BLaER1 (cell line): ENCODE measurements around the gene ATP1A2.

Source experiments
- H3K27ac ChIP-seq: shearing (Covaris generic); formaldehyde crosslinking; 2 replicates; pipeline ENCODE4 v1.8.1; 2022
- H3K27me3 ChIP-seq: shearing (Covaris generic); formaldehyde crosslinking; 2 replicates; pipeline ENCODE4 v1.8.1; 2022
- H3K36me3 ChIP-seq: shearing (Covaris generic); formaldehyde crosslinking; 2 replicates; pipeline ENCODE4 v1.8.1; 2022
- H3K4me1 ChIP-seq: shearing (Covaris generic); formaldehyde crosslinking; 2 replicates; pipeline ENCODE4 v1.8.1; 2022
- H3K4me2 ChIP-seq: shearing (Covaris generic); formaldehyde crosslinking; 2 replicates; pipeline ENCODE4 v1.8.1; 2022
- H3K4me3 ChIP-seq: shearing (Covaris generic); formaldehyde crosslinking; 2 replicates; pipeline ENCODE4 v1.8.1; 2022
- H3K9ac ChIP-seq: shearing (Covaris generic); formaldehyde crosslinking; 2 replicates; pipeline ENCODE4 v1.8.1; 2022
- H3K9me3 ChIP-seq: shearing (Covaris generic); formaldehyde crosslinking; 2 replicates; pipeline ENCODE4 v1.8.1; 2022
- H4K20me1 ChIP-seq: shearing (Covaris generic); formaldehyde crosslinking; 2 replicates; pipeline ENCODE4 v1.8.1; 2022
- Cebpa-rat ChIP-seq: shearing (Covaris generic); IDR thresholded peaks from 2 replicates; pipeline ENCODE4 v1.8.1; 2022

ATP1A2 gene

DNA sequence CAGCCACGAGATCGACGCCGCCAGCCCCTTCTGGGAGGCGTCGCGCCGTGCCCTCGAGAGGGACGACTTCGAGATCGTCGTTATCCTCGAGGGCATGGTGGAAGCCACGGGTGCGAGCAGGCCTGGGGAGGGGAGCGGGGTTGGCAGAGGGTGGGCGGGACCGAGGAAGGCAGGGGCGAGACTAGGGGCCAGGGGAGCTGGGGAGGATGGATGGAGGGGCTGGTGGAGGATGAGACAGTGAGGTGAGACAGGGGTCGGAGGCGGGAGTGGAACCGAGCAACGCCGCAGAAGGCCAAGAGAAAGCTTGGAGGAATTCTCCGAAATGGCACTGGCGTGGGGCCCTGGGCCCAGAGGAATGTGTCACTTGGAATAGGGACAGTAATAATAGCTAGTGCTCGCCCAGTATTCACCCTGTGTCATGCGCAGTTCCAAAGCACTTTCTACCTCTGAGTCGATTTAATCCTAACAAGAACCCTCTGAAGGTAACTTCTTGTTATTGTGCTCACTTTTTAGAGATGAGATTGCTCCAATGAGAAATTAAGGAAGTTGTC lies 30.7 kb upstream of the ATP1A2 start:
- 0 out of 2 replicates have a peak, but pooled peaks cover 5% of the 10 kb centered on the region for H4K20me1 ChIP-seq
- H3K9me3 ChIP-seq, result no peaks in the 10 kb centered on the region
- no peak overlapping the region for H3K4me2 ChIP-seq
- H3K27me3 ChIP-seq, result no peaks in the 10 kb centered on the region
- H3K4me3 ChIP-seq, result no peak overlapping the region
- H3K4me1 ChIP-seq, result peaks cover 11% of the 10 kb centered on the region
- no peak overlapping the region for H3K9ac ChIP-seq
- no peak overlapping the region for H3K27ac ChIP-seq
- no peak for TF ChIP-seq Cebpa-rat
- peaks cover 46% of the 10 kb centered on the region for H3K36me3 ChIP-seq

DNA sequence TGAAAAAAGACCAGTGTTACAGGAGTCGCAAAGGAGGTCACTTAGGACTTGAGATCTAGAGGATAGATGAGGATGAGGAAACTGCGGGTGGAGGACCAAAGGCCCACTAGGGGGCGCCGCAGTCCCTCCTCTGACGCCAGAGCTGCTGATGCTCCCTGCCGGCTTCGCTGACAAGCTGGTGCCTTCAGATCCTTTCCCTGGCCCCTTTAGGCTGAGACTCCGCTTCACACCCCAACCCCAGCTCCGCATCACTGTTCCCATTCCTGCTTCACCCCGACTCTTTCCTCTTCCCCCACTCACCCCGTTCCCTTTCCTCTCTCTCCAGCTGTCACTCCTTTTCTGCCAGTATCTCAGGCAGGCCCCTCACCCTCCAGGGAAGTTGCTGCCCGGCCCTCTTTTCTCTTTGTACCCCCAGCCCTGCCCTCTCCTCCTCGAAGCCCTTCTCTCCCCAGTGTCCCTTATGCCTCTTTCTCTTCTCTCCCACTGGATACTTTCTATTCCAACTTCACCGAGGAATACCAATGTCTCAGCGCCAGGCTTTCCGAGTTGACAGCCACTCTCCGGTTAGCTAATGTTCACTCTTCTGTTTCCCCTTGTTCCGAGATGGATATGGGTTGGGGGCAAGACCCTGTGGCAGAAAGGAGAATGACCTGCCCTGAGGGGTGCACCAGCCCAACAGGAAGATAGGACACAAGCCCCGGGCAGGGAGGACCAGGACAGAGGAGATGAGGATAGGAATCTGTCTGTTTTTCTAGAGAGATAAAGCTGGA lies 29.7 kb upstream of the ATP1A2 start:
- TF ChIP-seq Cebpa-rat, result no peak
- H3K9ac ChIP-seq, result no peak overlapping the region
- no peaks in the 10 kb centered on the region for H3K9me3 ChIP-seq
- no peaks in the 10 kb centered on the region for H3K27me3 ChIP-seq
- H3K4me1 ChIP-seq, result peaks cover 8% of the 10 kb centered on the region
- H3K27ac ChIP-seq, result no peak overlapping the region
- 0 out of 2 replicates have a peak, but pooled peaks cover 5% of the 10 kb centered on the region for H4K20me1 ChIP-seq
- H3K4me2 ChIP-seq, result no peak overlapping the region
- H3K36me3 ChIP-seq, result peaks cover 56% of the 10 kb centered on the region
- no peak overlapping the region for H3K4me3 ChIP-seq

DNA sequence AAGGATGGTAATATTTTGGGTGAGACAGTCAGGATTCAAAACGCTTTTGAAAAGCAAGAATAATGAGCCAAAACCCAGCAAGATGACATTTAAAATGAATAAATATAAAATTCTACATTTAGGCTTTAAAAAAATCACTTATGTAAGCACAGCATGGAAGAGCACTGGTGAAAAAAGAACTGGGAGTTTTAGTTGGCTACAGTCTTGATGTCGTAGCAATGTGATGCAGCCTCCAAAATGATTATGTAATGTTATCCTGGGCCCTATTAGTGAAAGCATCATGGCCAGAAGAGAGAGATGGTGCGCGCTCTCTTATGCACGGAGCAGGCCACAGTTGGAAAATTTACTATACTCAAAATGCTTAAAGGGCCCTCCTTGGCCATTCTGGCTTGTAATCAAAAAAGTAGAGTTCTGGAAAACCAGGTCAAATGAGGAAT lies 29.1 kb upstream of the ATP1A2 start:
- H3K9me3 ChIP-seq, result no peaks in the 10 kb centered on the region
- H3K36me3 ChIP-seq, result peaks cover 62% of the 10 kb centered on the region

DNA sequence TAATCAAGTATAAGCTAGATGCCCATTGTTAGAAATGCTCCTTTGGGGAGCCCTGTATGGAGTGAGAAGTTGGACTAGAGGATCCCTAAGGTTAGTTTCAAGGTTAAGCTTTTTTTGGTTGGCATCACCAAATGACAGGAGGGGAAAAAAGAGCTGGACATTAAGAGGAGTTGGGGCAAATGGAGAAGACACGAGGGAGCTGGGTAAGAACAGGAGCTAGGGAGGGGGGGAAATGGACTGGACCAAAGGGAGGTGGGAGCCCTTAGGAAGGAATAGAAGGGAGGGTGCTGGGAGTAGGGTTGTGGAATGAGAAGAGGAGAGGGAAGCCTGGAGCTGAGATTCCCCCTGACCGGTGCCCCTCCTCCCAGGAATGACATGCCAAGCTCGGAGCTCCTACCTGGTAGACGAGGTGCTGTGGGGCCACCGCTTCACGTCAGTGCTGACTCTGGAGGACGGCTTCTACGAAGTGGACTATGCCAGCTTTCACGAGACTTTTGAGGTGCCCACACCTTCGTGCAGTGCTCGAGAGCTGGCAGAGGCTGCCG lies 28.4 kb upstream of the ATP1A2 start:
- H3K4me1 ChIP-seq, result no peaks in the 10 kb centered on the region
- peaks cover 6% of the 10 kb centered on the region; the same call in 1 of the 2 replicates for H4K20me1 ChIP-seq
- no peak overlapping the region for H3K4me3 ChIP-seq
- H3K9ac ChIP-seq, result no peak overlapping the region
- no peak overlapping the region for H3K27ac ChIP-seq
- H3K4me2 ChIP-seq, result no peak overlapping the region
- no peaks in the 10 kb centered on the region for H3K9me3 ChIP-seq
- no peaks in the 10 kb centered on the region for H3K27me3 ChIP-seq
- TF ChIP-seq Cebpa-rat, result no peak
- H3K36me3 ChIP-seq, result peaks cover 69% of the 10 kb centered on the region

More for the DNA sequence above, 29.1 kb upstream of the ATP1A2 start:
- Histone ChIP-seq H3K4me2 (no peak overlapping the region), H3K27ac (no peak overlapping the region), H3K4me3 (no peak overlapping the region), H4K20me1 (0 out of 2 replicates have a peak, but pooled peaks cover 5% of the 10 kb centered on the region), H3K4me1 (peaks cover 2% of the 10 kb centered on the region), H3K9ac (no peak overlapping the region), H3K27me3 (no peaks in the 10 kb centered on the region)
- no peak for TF ChIP-seq Cebpa-rat

DNA sequence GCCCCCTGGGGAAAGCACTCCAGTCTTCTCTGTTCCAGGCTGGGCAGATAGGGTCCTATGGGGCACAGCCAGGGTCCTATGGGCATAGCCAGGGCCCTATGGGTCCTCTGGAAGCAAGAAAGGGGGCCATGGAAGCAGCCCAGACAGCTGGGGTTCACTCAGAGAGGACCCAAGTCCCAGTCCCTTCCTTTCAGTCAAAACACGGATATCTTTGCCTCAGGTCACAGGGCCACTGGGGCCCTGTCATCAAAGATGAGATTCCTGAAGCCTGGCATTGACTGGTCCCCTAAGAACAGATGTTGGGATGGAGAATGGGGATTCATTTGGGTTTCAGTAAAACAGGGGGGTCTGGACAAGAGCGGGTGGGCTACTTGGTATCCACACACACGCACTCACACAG lies 25.7 kb upstream of the ATP1A2 start:
- H3K4me1 ChIP-seq, result peaks cover 17% of the 10 kb centered on the region
- TF ChIP-seq Cebpa-rat, result no peak

DNA sequence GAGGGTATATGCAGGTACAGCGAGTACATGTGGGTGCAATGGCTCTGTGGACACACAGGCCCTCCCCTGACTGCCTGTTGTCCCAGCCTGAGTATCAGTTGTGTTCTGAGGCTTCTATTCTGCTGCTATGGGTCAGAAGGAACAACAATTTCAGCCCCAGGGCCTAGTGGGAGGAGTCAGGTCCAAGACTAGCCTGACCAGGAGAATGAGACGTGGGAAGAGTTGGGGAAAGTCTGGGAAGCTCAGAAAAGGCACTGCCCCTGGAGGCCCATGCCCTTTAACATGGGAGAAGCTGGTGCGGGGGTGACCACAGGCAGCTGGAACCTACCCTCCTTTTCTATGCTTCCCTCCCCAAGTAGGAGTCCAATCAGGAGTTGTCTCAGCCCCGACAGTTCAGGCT lies 24.8 kb upstream of the ATP1A2 start:
- peaks cover 30% of the 10 kb centered on the region for H4K20me1 ChIP-seq
- H3K27me3 ChIP-seq, result no peaks in the 10 kb centered on the region
- H3K4me3 ChIP-seq, result no peak overlapping the region
- H3K4me1 ChIP-seq, result peaks cover 26% of the 10 kb centered on the region
- H3K4me2 ChIP-seq, result no peak overlapping the region
- no peaks in the 10 kb centered on the region for H3K9me3 ChIP-seq
- peaks cover 90% of the 10 kb centered on the region for H3K36me3 ChIP-seq
- TF ChIP-seq Cebpa-rat, result no peak
- H3K9ac ChIP-seq, result no peak overlapping the region
- no peak overlapping the region for H3K27ac ChIP-seq

More for the DNA sequence above, 25.7 kb upstream of the ATP1A2 start:
- no peak overlapping the region for H3K4me2 ChIP-seq
- peaks cover 85% of the 10 kb centered on the region for H3K36me3 ChIP-seq
- H3K9ac ChIP-seq, result no peak overlapping the region
- peaks cover 21% of the 10 kb centered on the region for H4K20me1 ChIP-seq
- H3K4me3 ChIP-seq, result no peak overlapping the region
- H3K27me3 ChIP-seq, result no peaks in the 10 kb centered on the region
- H3K9me3 ChIP-seq, result no peaks in the 10 kb centered on the region
- H3K27ac ChIP-seq, result no peak overlapping the region

DNA sequence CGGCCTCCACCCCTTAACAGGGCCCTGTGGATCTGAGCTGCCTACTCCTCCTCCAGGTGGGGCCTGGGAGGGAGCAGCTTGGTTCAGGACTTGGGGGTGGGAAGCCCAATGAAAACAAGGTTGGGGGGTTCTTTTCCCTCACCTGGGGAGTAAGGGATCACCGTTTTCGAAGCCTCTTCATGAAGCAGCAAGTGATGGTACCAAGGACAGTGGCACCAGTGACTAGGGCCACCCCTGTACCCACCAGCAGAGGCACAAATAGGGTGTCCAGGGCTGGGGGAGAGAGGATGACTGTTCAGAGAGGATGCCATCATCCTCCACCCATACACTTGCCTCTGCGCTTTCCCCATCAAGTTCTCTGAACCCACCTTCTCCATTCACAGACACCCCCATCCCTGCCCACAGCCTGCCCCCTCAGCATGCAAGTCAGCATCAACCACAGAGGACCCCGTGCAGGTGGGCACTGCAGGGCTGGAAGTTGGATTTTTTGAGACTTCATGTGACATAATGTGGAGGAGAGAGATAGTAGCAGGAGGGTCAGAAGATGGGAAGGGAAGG lies 23.8 kb upstream of the ATP1A2 start:
- Histone ChIP-seq H3K27ac (no peak overlapping the region), H3K4me1 (peaks cover 35% of the 10 kb centered on the region), H3K27me3 (no peaks in the 10 kb centered on the region), H3K36me3 (peaks cover 84% of the 10 kb centered on the region), H4K20me1 (peaks cover 40% of the 10 kb centered on the region), H3K4me2 (no peak overlapping the region), H3K9me3 (no peaks in the 10 kb centered on the region), H3K9ac (no peak overlapping the region), H3K4me3 (no peak overlapping the region)
- TF ChIP-seq Cebpa-rat, result no peak

DNA sequence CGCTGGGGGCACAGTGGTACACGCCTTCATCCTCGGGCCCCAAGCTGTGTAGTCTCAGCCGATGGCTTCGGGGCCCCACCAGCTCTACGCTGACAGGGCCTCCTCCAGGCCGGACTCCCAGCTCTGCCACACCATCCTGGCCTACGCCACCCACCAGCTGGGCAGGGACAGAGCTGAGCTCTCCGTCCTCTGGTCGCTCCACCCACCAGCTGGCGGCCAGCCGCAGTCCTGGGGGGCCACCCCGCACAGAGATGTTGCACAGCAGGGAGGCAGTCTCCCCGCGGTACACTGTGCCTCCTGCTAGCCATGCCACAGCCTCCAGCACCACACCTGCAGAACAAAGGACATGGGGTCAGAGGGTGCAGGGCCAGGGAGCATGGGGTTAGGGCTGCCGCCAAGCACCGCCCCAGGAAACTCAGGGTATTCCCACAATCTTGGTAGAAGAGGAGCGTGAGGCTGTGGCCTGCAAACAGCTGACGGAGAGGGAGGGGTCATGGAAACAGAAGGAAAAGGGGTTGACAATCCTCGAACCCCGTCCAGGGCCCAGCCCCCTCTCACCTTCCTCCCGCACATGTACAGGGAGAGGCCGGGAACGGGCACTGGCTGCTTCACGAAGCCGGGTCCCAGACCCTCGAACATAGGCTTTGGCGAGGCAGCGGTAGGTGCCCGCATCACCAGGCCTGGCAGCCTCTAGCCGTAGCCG lies 23.0 kb upstream of the ATP1A2 start:
- Histone ChIP-seq H4K20me1 (peaks cover 47% of the 10 kb centered on the region), H3K4me2 (no peak overlapping the region), H3K27me3 (no peaks in the 10 kb centered on the region), H3K9me3 (no peaks in the 10 kb centered on the region), H3K36me3 (peaks cover 77% of the 10 kb centered on the region), H3K9ac (no peak overlapping the region), H3K27ac (no peak overlapping the region), H3K4me1 (peaks cover 43% of the 10 kb centered on the region), H3K4me3 (no peak overlapping the region)
- no peak for TF ChIP-seq Cebpa-rat

DNA sequence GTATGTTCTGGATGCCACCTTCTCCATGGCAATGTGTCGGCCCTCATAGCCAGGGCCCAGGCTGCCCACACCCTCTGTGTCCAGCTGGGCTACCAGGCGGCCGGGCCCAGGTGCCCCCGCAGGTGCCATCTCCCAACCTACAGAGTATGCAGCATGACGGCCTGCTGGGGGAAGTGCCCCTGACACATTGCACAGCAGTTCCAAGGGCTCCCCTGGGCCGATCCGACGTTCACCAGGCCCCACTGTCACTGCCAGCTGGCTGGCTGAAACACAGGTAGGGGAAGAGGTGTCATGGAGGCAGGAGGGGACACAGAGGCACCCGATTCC lies 22.5 kb upstream of the ATP1A2 start:
- H3K4me1 ChIP-seq, result peaks cover 48% of the 10 kb centered on the region

More for the DNA sequence above, 22.5 kb upstream of the ATP1A2 start:
- Histone ChIP-seq H3K4me2 (no peak overlapping the region), H3K9me3 (no peaks in the 10 kb centered on the region), H3K27me3 (no peaks in the 10 kb centered on the region), H3K9ac (no peak overlapping the region), H3K27ac (no peak overlapping the region), H4K20me1 (peaks cover 53% of the 10 kb centered on the region), H3K4me3 (no peak overlapping the region), H3K36me3 (peaks cover 76% of the 10 kb centered on the region)
- no peak for TF ChIP-seq Cebpa-rat
